Gastrocnemius medialis (tissue), 4 donors: ENCODE data around the gene ANXA11. TPM values are rescaled to one million over a fixed set of nuclear protein-coding genes. Genes with fewer than 3 reads are reported as not detected.
A peak's percentile ranks its signal among the peaks of the same experiment; 100 is the strongest.

Source experiments
- ATAC-seq, 2 donors: fragments of 150-250 bp; one replicate each; pipeline ENCODE4 v1.9.1; 2016
- DNase-seq, 2 donors: peaks; one replicate each; pipeline ENCODE4 v3.0.0-alpha.2; 2019
- H3K27ac ChIP-seq, 4 donors: fragments of 200-600 bp; sonication (generic); 1 replicate in 1 of 4; 2 replicates in 3 of 4; pipeline ENCODE4 v1.5.1; 2016 to 2018; ENCODE audit warnings: mild to moderate bottlenecking in 2 of 4, moderate library complexity in 1 of 4
- H3K27me3 ChIP-seq, 3 donors: fragments of 200-600 bp; sonication (generic) in 2 of 3; 1 replicate in 1 of 3; 2 replicates in 2 of 3; pipeline versions ENCODE4 v1.5.1 to v1.6.0; 2016 to 2019; ENCODE audit warnings: mild to moderate bottlenecking in 1 of 3, moderate library complexity in 1 of 3
- H3K36me3 ChIP-seq, 2 donors: fragments of 200-600 bp; sonication (generic) in 1 of 2; one replicate each; pipeline ENCODE4 v1.5.1; 2017 to 2018
- H3K4me1 ChIP-seq, 2 donors: fragments of 200-600 bp; sonication (generic) in 1 of 2; one replicate each; pipeline ENCODE4 v1.5.1; 2016 to 2017; ENCODE audit warnings: mild to moderate bottlenecking in 2 of 2
- H3K4me3 ChIP-seq, 4 donors: fragments of 200-600 bp; sonication (generic) in 3 of 4; 1 replicate in 1 of 4; 2 replicates in 3 of 4; pipeline ENCODE4 v1.5.1; 2016 to 2019; ENCODE audit warnings: mild to moderate bottlenecking in 2 of 4
- H3K9me3 ChIP-seq, 3 donors: fragments of 200-600 bp; sonication (generic) in 2 of 3; 1 replicate in 1 of 3; 2 replicates in 2 of 3; pipeline ENCODE4 v1.5.1; 2016 to 2019
- POLR2A ChIP-seq, 2 donors: fragments of 450-650 bp; IDR thresholded peaks; one replicate each; pipeline ENCODE4 v1.6.1; 2017; ENCODE audit warnings: antibody characterized with exemption in 2 of 2, mild to moderate bottlenecking in 2 of 2, moderate library complexity in 2 of 2
- in situ Hi-C, 4 donors: fragments of 200-750 bp; cut with MboI; loops; one replicate each; pipeline versions ENCODE4 v1.15.0 to v1.8.0; 2017; ENCODE audit warnings: low sequenced_read_pairs in 4 of 4
- intact Hi-C: fragments of 100-400 bp; cut with DNase I; formaldehyde crosslinking; loops from one replicate; pipeline ENCODE4 v1.15.1; 2023; ENCODE audit warnings: low total_unique reads
- total RNA-seq, 4 donors: library from RNA; depleted of rRNA; stranded (reverse); fragments of >200 nt; gene quantifications; one replicate each; pipeline versions ENCODE4 v1.1.0 to v1.2.3, GENCODE V29; 2016
- TF ChIP-seq, protein P1 (sequence below), 5 experiments: fragments of 450-650 bp in 3 of 5; fragments of 200-600 bp in 2 of 5; sonication (generic) in 2 of 5; IDR thresholded peaks in 4 of 5; conservative IDR thresholded peaks in 1 of 5; 1 replicate in 4 of 5; 2 replicates in 1 of 5; pipeline ENCODE4 v1.5.1; 2016 to 2019; ENCODE audit warnings: antibody characterized with exemption in 5 of 5, mild to moderate bottlenecking in 3 of 5, moderate library complexity in 3 of 5

ANXA11 gene
- total RNA-seq, 4 donors from 2014 or later: 142 to 202 (median 173) TPM

GRCh38 chr10:80194373-80195045, 10.8 kb downstream of the ANXA11 start:
- TF ChIP-seq POLR2A (IDR thresholded peaks at IDR 0.05): no peak
- TF ChIP-seq, protein P1, sequence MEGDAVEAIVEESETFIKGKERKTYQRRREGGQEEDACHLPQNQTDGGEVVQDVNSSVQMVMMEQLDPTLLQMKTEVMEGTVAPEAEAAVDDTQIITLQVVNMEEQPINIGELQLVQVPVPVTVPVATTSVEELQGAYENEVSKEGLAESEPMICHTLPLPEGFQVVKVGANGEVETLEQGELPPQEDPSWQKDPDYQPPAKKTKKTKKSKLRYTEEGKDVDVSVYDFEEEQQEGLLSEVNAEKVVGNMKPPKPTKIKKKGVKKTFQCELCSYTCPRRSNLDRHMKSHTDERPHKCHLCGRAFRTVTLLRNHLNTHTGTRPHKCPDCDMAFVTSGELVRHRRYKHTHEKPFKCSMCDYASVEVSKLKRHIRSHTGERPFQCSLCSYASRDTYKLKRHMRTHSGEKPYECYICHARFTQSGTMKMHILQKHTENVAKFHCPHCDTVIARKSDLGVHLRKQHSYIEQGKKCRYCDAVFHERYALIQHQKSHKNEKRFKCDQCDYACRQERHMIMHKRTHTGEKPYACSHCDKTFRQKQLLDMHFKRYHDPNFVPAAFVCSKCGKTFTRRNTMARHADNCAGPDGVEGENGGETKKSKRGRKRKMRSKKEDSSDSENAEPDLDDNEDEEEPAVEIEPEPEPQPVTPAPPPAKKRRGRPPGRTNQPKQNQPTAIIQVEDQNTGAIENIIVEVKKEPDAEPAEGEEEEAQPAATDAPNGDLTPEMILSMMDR (IDR thresholded peaks at IDR 0.05 in 4 of 5, conservative IDR thresholded peaks at IDR 0.05 in 1 of 5): no peak
- DNase-seq (no peak), ATAC-seq (no peak)
- Histone ChIP-seq H3K9me3 (no peaks in the 10 kb centered on the region), H3K27ac (peak overlapping the region; percentile 95 to 100 (median 98)), H3K4me3 (no peak overlapping the region), H3K4me1 (peaks cover 84 to 86% of the 10 kb centered on the region in 2 donors), H3K36me3 (no peaks in the 10 kb centered on the region), H3K27me3 (no peaks in the 10 kb centered on the region)
- intact Hi-C loops: no loop called here
- in situ Hi-C loops: no loop called here

GRCh38 chr10:80192553-80192952, 12.8 kb downstream of the ANXA11 start:
- H3K27me3 ChIP-seq: no peaks in the 10 kb centered on the region
- ATAC-seq: no peak
- no peaks in the 10 kb centered on the region for H3K36me3 ChIP-seq
- no peak overlapping the region for H3K4me3 ChIP-seq
- no peak for TF ChIP-seq POLR2A (IDR thresholded peaks at IDR 0.05)
- TF ChIP-seq, protein P1 (IDR thresholded peaks at IDR 0.05 in 4 of 5, conservative IDR thresholded peaks at IDR 0.05 in 1 of 5): no peak
- intact Hi-C loops (no loop called here), in situ Hi-C loops (no loop called here)
- no peak for DNase-seq
- peaks cover 86% of the 10 kb centered on the region in 2 donors for H3K4me1 ChIP-seq
- H3K9me3 ChIP-seq: no peaks in the 10 kb centered on the region
- peak overlapping the region; percentile 73 to 97 (median 90) for H3K27ac ChIP-seq

DNA sequence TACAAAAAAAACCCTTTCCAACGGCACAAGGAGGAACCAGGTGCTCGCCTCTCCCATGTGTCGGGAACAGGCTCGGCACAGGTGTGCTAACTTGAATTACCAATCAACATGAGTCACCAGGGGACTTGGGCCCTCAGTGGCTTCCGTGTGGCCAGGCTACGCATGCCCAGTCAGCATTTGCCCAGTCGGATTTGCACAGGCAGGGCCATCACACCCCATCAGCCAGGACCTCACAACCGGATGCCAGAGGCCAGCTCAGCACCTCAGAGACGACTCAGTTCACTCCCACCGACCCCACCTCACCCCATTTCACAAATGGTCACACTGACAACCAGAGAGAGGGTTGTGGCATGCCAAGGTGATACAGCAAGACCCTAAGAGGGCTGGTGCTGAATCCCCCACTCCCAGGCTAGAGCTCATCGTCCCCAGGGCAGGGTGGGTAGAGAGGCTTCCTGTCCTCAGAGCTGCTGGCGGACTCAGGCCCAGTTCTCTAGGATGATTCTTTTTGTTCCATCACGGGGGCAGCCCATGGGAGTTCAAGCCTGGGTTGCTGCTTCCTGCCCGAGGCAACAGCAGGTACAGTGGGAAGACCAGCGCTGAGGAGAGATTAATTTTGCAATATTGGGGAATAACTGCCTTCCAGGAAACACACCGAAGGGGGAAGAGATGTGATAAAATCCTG, 13.6 kb downstream of the ANXA11 start:
- Histone ChIP-seq H3K4me3 (no peak overlapping the region), H3K4me1 (peaks cover 86% of the 10 kb centered on the region in 2 donors), H3K27ac (peak overlapping the region; percentile 73 to 97 (median 90)), H3K9me3 (no peaks in the 10 kb centered on the region), H3K27me3 (no peaks in the 10 kb centered on the region), H3K36me3 (no peaks in the 10 kb centered on the region)
- in situ Hi-C loops: no loop called here
- peak; percentile 76 to 84 for DNase-seq
- TF ChIP-seq, protein P1 (IDR thresholded peaks at IDR 0.05 in 4 of 5, conservative IDR thresholded peaks at IDR 0.05 in 1 of 5): no peak
- no peak for TF ChIP-seq POLR2A (IDR thresholded peaks at IDR 0.05)
- intact Hi-C loops: no loop called here
- ATAC-seq: peak; percentile 51 to 57

- H3K27ac ChIP-seq: peak overlapping the region; percentile 71 to 84 (median 76)
- intact Hi-C loops: no loop called here
- in situ Hi-C loops: no loop called here
- no peak overlapping the region for H3K4me3 ChIP-seq
- H3K4me1 ChIP-seq: peaks cover 80 to 86% of the 10 kb centered on the region in 2 donors
- DNase-seq: no peak
- no peaks in the 10 kb centered on the region for H3K36me3 ChIP-seq
- H3K9me3 ChIP-seq: no peaks in the 10 kb centered on the region
- H3K27me3 ChIP-seq: no peaks in the 10 kb centered on the region
- ATAC-seq: no peak
- TF ChIP-seq, protein P1 (IDR thresholded peaks at IDR 0.05 in 4 of 5, conservative IDR thresholded peaks at IDR 0.05 in 1 of 5): no peak
- TF ChIP-seq POLR2A (IDR thresholded peaks at IDR 0.05): no peak
These were observed 16.6 kb downstream of the ANXA11 start for GRCh38 chr10:80188713-80189112.
